IMR-90 (cell line): Measurements from ENCODE around the gene STIM1. TPM values are rescaled to one million over a fixed set of nuclear protein-coding genes. Genes with fewer than 3 reads are reported as not detected.

Experiments used
- ATAC-seq: fragments of 200-7000 bp; cut with Tn5 transposase; 2 replicates; pipeline ENCODE4 v1.9.1; 2020; ENCODE audit warnings: low read depth, mild to moderate bottlenecking, moderate library complexity
- BruUV-seq: library from RNA; stranded (reverse); fragments of 400-500 nt; replicated peaks from 2 replicates; lab custom pipeline; 2021; lab: Mats Ljungman, UMichigan
- CTCF ChIA-PET: fragments of 300-600 bp; formaldehyde crosslinking; extraction: SDS; loops from one replicate; lab custom pipeline; 2021; ENCODE audit warnings: antibody characterized with exemption; lab: Yijun Ruan, JAX
- POLR2A ChIA-PET: fragments of 300-600 bp; sonication (Branson Sonifier 250); formaldehyde crosslinking; loops from one replicate; lab custom pipeline; 2022; ENCODE audit warnings: antibody characterized with exemption; ENCODE audit not compliant: unreplicated experiment; lab: Charles Lee
- DNase-seq: peaks from one replicate; pipeline ENCODE4 v3.0.0; 2013
- H2AFZ ChIP-seq: replicated peaks from 2 replicates; pipeline ENCODE3; 2013; ENCODE audit warnings: low read length, mild to moderate bottlenecking; ENCODE audit not compliant: poor library complexity
- H2AK5ac ChIP-seq: 2 replicates; pipeline ENCODE4 v1.6.1; 2013; ENCODE audit warnings: low read depth, low read length, inconsistent platforms
- H2AK9ac ChIP-seq: replicated peaks from 2 replicates; pipeline ENCODE3; 2013; ENCODE audit warnings: mild to moderate bottlenecking, low read depth, low read length, moderate library complexity; ENCODE audit not compliant: poor library complexity
- H2BK120ac ChIP-seq: 2 replicates; pipeline ENCODE4 v1.6.1; 2013; ENCODE audit warnings: low read depth, low read length, inconsistent platforms
- H2BK15ac ChIP-seq: 3 replicates; pipeline ENCODE4 v1.6.1; 2013; ENCODE audit warnings: low read depth, low read length, inconsistent platforms
- H2BK20ac ChIP-seq: 2 replicates; pipeline ENCODE4 v1.6.1; 2013; ENCODE audit warnings: low read depth, mild to moderate bottlenecking, inconsistent platforms, low read length, moderate library complexity
- H2BK5ac ChIP-seq: 2 replicates; pipeline ENCODE4 v1.6.1; 2013; ENCODE audit warnings: mild to moderate bottlenecking, low read depth, low read length, inconsistent platforms; ENCODE audit not compliant: poor library complexity, severe bottlenecking
- H3K14ac ChIP-seq: replicated peaks from 2 replicates; pipeline ENCODE4 v1.6.1; 2013; ENCODE audit warnings: low read depth, low read length, inconsistent platforms
- H3K18ac ChIP-seq: 2 replicates; pipeline ENCODE4 v1.6.1; 2013; ENCODE audit warnings: low read depth, low read length, control low read depth
- H3K23ac ChIP-seq: 2 replicates; pipeline ENCODE4 v1.6.1; 2013; ENCODE audit warnings: low read depth, low read length, inconsistent platforms
- H3K27ac ChIP-seq: 2 replicates; pipeline ENCODE4 v1.5.1; 2013; ENCODE audit warnings: mild to moderate bottlenecking, control low read depth, low read length; ENCODE audit not compliant: insufficient read depth
- H3K27me3 ChIP-seq: 2 replicates; pipeline ENCODE4 v1.6.1; 2013; ENCODE audit warnings: low read length; ENCODE audit not compliant: control insufficient read depth, insufficient read depth
- H3K36me3 ChIP-seq: 2 replicates; pipeline ENCODE4 v1.6.1; 2013; ENCODE audit warnings: low read length, mixed read lengths; ENCODE audit not compliant: control insufficient read depth, insufficient read depth
- H3K4ac ChIP-seq: 2 replicates; pipeline ENCODE4 v1.6.1; 2013; ENCODE audit warnings: low read depth, low read length, inconsistent platforms
- H3K4me1 ChIP-seq: 2 replicates; pipeline ENCODE4 v1.6.1; 2013; ENCODE audit warnings: low read length, mixed read lengths; ENCODE audit not compliant: control insufficient read depth, insufficient read depth
- H3K4me2 ChIP-seq: 2 replicates; pipeline ENCODE4 v1.6.1; 2013; ENCODE audit warnings: low read depth, mild to moderate bottlenecking, control low read depth, low read length, moderate library complexity
- H3K4me3 ChIP-seq: 2 replicates; pipeline ENCODE4 v1.5.1; 2013; ENCODE audit warnings: low read depth, mild to moderate bottlenecking, control low read depth, low read length, moderate library complexity; ENCODE audit not compliant: insufficient read depth
- H3K56ac ChIP-seq: 2 replicates; pipeline ENCODE4 v1.6.1; 2013; ENCODE audit warnings: low read length, inconsistent platforms; ENCODE audit not compliant: insufficient read depth; ENCODE audit errors: extremely low read depth
- H3K79me1 ChIP-seq, 2 experiments: 2 replicates each; pipeline ENCODE4 v1.6.1; 2013; ENCODE audit warnings: low read length in 2 of 2, inconsistent platforms in 1 of 2, low read depth in 1 of 2
- H3K9ac ChIP-seq: 2 replicates; pipeline ENCODE4 v1.6.1; 2013; ENCODE audit warnings: low read depth, low read length, control low read depth
- H3K9me1 ChIP-seq: 2 replicates; pipeline ENCODE4 v1.6.1; 2013; ENCODE audit warnings: low read length, inconsistent platforms; ENCODE audit not compliant: insufficient read depth
- H3K9me3 ChIP-seq: 2 replicates; pipeline ENCODE4 v1.6.1; 2013; ENCODE audit warnings: low read length; ENCODE audit not compliant: control insufficient read depth, insufficient read depth
- H4K20me1 ChIP-seq: 2 replicates; pipeline ENCODE4 v1.6.1; 2013; ENCODE audit warnings: low read length, inconsistent platforms; ENCODE audit not compliant: insufficient read depth
- H4K5ac ChIP-seq: 2 replicates; pipeline ENCODE4 v1.6.1; 2013; ENCODE audit warnings: mild to moderate bottlenecking, low read depth, low read length, control low read depth
- H4K8ac ChIP-seq, 2 experiments: 2 replicates each; pipeline ENCODE4 v1.6.1; 2013; ENCODE audit warnings: low read depth in 2 of 2, low read length in 2 of 2, control low read depth in 1 of 2, inconsistent platforms in 1 of 2
- H4K91ac ChIP-seq: 2 replicates; pipeline ENCODE4 v1.6.1; 2013; ENCODE audit warnings: low read depth, low read length, inconsistent platforms; ENCODE audit not compliant: insufficient read depth
- RAD21 ChIP-seq: IDR thresholded peaks from 2 replicates; pipeline ENCODE4 v1.6.1; 2012; ENCODE audit warnings: low read length, improper control_type of control experiment
- SMC3 ChIP-seq: fragments of 150-350 bp; IDR thresholded peaks from 2 replicates; pipeline ENCODE4 v1.6.1; 2016; ENCODE audit warnings: low read depth, mild to moderate bottlenecking, antibody characterized with exemption, low read length, moderate library complexity
- WGBS, 2 experiments: methylation state at CpG; one replicate each; pipeline versions ENCODE4 v1.1.5 to v1.1.7; 2013; ENCODE audit warnings: missing lambda C conversion rate in 2 of 2; ENCODE audit not compliant: insufficient read length in 1 of 2; ENCODE audit errors: extremely low coverage in 2 of 2; 5-methylcytosine and 5-hydroxymethylcytosine counted together
- dilution Hi-C: fragments of 300-500 bp; cut with HindIII; formaldehyde crosslinking; loops from one replicate; pipeline ENCODE4 v1.14.3; 2018; ENCODE audit warnings: low sequenced_read_pairs; ENCODE audit not compliant: unreplicated experiment
- in situ Hi-C: fragments of 300-500 bp; cut with MboI; formaldehyde crosslinking; loops from 3 replicates; pipeline ENCODE4 v1.14.3; 2019; ENCODE audit warnings: low sequenced_read_pairs, inconsistent platforms, mixed read lengths
- intact Hi-C: fragments of 100-400 bp; cut with micrococcal nuclease; formaldehyde crosslinking; loops from 2 replicates; pipeline ENCODE4 v1.10.0; 2022
- polyA plus RNA-seq, 3 experiments: library from polyadenylated mRNA; depleted of rRNA; stranded (reverse); fragments of >200 nt; gene quantifications; 2 replicates each; pipeline ENCODE4 v1.2.3, GENCODE V29; 2012; ENCODE audit warnings: low replicate concordance in 1 of 3
- total RNA-seq: library from RNA; depleted of rRNA; stranded (reverse); fragments of >200 nt; gene quantifications from 2 replicates; pipeline ENCODE4 v1.2.3, GENCODE V29; 2012

Gene STIM1
- total and polyA plus RNA-seq, 2 of the 4 experiments (the other 2 are of a cell fraction), result 17.9 to 23.0 TPM

- Histone ChIP-seq H2BK15ac (no peak overlapping the region), H3K18ac (no peak overlapping the region), H2BK20ac (no peak overlapping the region), H2AFZ (no peak overlapping the region), H3K4ac (no peak overlapping the region), H4K5ac (no peak overlapping the region), H2BK120ac (no peak overlapping the region), H4K8ac (no peak overlapping the region), H2BK5ac (no peak overlapping the region), H3K9ac (no peak overlapping the region), H3K36me3 (peaks cover 41% of the 10 kb centered on the region), H4K20me1 (peaks cover 25% of the 10 kb centered on the region), H3K4me3 (no peak overlapping the region), H3K27me3 (no peaks in the 10 kb centered on the region), H2AK5ac (no peak overlapping the region), H3K14ac (no peak overlapping the region), H2AK9ac (no peak overlapping the region), H3K27ac (no peak overlapping the region), H3K23ac (no peak overlapping the region), H3K9me3 (no peaks in the 10 kb centered on the region), H4K91ac (no peak overlapping the region), H3K9me1 (peaks cover 21% of the 10 kb centered on the region; the same call in 1 of the 2 replicates), H3K79me1 (peaks cover 14 to 42% of the 10 kb centered on the region in 2 experiments), H3K4me2 (no peak overlapping the region), H3K4me1 (peaks cover 4% of the 10 kb centered on the region), H3K56ac (no peak overlapping the region)
- ChIA-PET POLR2A (interaction anchor here (0.6 kb wide), 1 partner anchor 11 kb away, joined by 6 read pairs; no protein-coding TSS in a partner anchor), CTCF (interaction anchor here (0.8 kb wide), 1 partner anchor 16 kb away, joined by 4 read pairs; no protein-coding TSS in a partner anchor)
- 60% methylated on average over 1 of the region's 8 CpGs; no CpG with 5 or more reads in 1 of the 2 experiments for WGBS, 2 experiments
- dilution Hi-C loops (no loop called here), intact Hi-C loops (no loop called here), in situ Hi-C loops (no loop called here)
- TF ChIP-seq SMC3 (no peak), RAD21 (no peak)
- no TSS peak for BruUV-seq
- ATAC-seq (no peak), DNase-seq (no peak)
Measured at GRCh38 chr11:3825473-3826154, 29.9 kb upstream of the STIM1 start.
